Spleen (tissue), 11 donors: Measurements from ENCODE around the gene FAM209B. TPM values are rescaled to one million over a fixed set of nuclear protein-coding genes. Genes with fewer than 3 reads are reported as not detected.

Experiments
- DNase-seq: peaks from one replicate; pipeline ENCODE4 v3.0.0-alpha.2; 2020
- H3K27ac ChIP-seq, 8 donors: fragments of 200-600 bp; sonication (generic) in 7 of 8; 1 replicate in 4 of 8; 2 replicates in 4 of 8; pipeline versions ENCODE4 v1.5.0 to v1.8.0; 2016 to 2021; ENCODE audit warnings: inconsistent platforms in 4 of 8, mild to moderate bottlenecking in 4 of 8, moderate library complexity in 1 of 8
- H3K27me3 ChIP-seq, 7 donors: fragments of 200-600 bp; sonication (generic) in 6 of 7; replicated peaks in 1 of 7; 1 replicate in 4 of 7; 2 replicates in 3 of 7; pipeline versions ENCODE4 v1.5.0 to v1.8.0; 2016 to 2021; ENCODE audit warnings: inconsistent platforms in 3 of 7, mild to moderate bottlenecking in 1 of 7
- H3K36me3 ChIP-seq, 6 donors: fragments of 200-600 bp; sonication (generic) in 5 of 6; 1 replicate in 4 of 6; 2 replicates in 2 of 6; pipeline versions ENCODE4 v1.5.0 to v1.8.0; 2016 to 2021; ENCODE audit warnings: inconsistent platforms in 2 of 6
- H3K4me1 ChIP-seq, 6 donors: fragments of 200-600 bp; sonication (generic) in 5 of 6; 1 replicate in 3 of 6; 2 replicates in 3 of 6; pipeline versions ENCODE4 v1.5.0 to v1.8.0; 2016 to 2021; ENCODE audit warnings: inconsistent platforms in 3 of 6
- H3K4me3 ChIP-seq, 8 donors: fragments of 200-600 bp; sonication (generic) in 7 of 8; 1 replicate in 4 of 8; 2 replicates in 4 of 8; pipeline versions ENCODE4 v1.5.0 to v1.8.0; 2016 to 2021; ENCODE audit warnings: inconsistent platforms in 4 of 8, mild to moderate bottlenecking in 4 of 8, moderate library complexity in 2 of 8
- H3K9me3 ChIP-seq, 8 donors: fragments of 200-600 bp; sonication (generic) in 7 of 8; 1 replicate in 4 of 8; 2 replicates in 4 of 8; pipeline versions ENCODE4 v1.5.0 to v1.8.0; 2016 to 2021; ENCODE audit warnings: inconsistent platforms in 4 of 8
- POLR2A ChIP-seq, 3 donors: fragments of 450-650 bp; IDR thresholded peaks; one replicate each; pipeline ENCODE4 v1.5.1; 2017; ENCODE audit warnings: antibody characterized with exemption in 3 of 3, mild to moderate bottlenecking in 1 of 3
- POLR2AphosphoS5 ChIP-seq, 3 donors: sonication (generic); formaldehyde crosslinking; IDR thresholded peaks; one replicate each; pipeline ENCODE4 v1.5.1; 2017; ENCODE audit warnings: antibody characterized with exemption in 3 of 3
- WGBS, 5 donors: extraction: QIAGEN DNeasy Blood & Tissue Kit in 3 of 5; methylation state at CpG; one replicate each; pipeline versions ENCODE4 v1.1.5 to v1.1.7; 2013 to 2018; 5-methylcytosine and 5-hydroxymethylcytosine counted together
- intact Hi-C: fragments of 100-400 bp; cut with DNase I; formaldehyde crosslinking; loops from one replicate; pipeline ENCODE4 v1.15.0; 2023; ENCODE audit warnings: low total_unique reads
- polyA plus RNA-seq, 3 donors: library from polyadenylated mRNA; stranded (reverse); fragments of 200-250 nt; gene quantifications; one replicate each; pipeline ENCODE4 v1.2.1, GENCODE V29; 2013
- total RNA-seq, 7 donors: library from RNA; depleted of rRNA in 3 of 7; stranded (reverse); fragments of >200 nt in 3 of 7; fragmentation: NEBNext Ultra II Directional in 4 of 7; extraction: Animal tissue kit (Norgen Biotek cat#: 25700) in 4 of 7; gene quantifications; one replicate each; pipeline versions ENCODE4 v1.1.0 to v1.2.1, GENCODE V29; 2016 to 2021
- TF ChIP-seq, protein P1 (sequence below), 11 experiments: fragments of 200-600 bp in 7 of 11; fragments of 450-650 bp in 4 of 11; sonication (generic) in 4 of 11; IDR thresholded peaks in 8 of 11; conservative IDR thresholded peaks in 3 of 11; 1 replicate in 7 of 11; 2 replicates in 4 of 11; pipeline versions ENCODE4 v1.4.0 to v1.8.0; 2016 to 2021; ENCODE audit warnings: antibody characterized with exemption in 11 of 11, inconsistent platforms in 4 of 11, mild to moderate bottlenecking in 1 of 11
- donor health status: healthy with polysubstance abuse.
- donor health status: DM: no; HTN: no; CAD: no; lungs with moderate emphysema.
- donor health status: DM: no; HTN: no; CAD: no.
- donor health status: Bipolar disorder and iron deficiency.
- donor health status: healthy.
- donor health status: DM: no; HTN: no; CAD: no.
- donor health status: DM: yes; HTN: yes; CAD: no.

The FAM209B gene
- total and polyA plus RNA-seq, 10 donors: 0.97 to 5.8 (median 1.9) TPM; not detected in 3

DNA sequence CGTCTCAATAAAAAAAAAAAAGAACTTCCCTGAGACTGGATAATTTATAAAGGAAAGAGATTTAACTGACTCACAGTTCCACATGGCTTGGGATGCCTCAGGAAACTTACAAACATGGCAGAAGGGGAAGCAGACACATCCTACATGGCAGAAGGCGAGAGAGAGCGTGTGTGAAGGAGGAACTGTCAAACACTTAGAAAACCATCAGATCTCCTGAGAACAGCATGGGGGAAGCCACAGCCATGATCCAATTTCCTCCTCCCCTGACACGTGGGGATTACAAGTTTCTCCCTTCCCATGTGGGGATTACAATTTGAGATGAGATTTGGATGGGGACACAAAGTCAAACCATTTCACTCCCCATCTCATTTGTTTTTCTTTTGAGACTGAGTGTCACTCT, 49.5 kb downstream of the FAM209B start:
- DNase-seq: no peak
- 12 to 24% (median 23%) methylated on average over 4 of the region's 4 CpGs for WGBS, 5 donors
- Histone ChIP-seq H3K27me3 (peaks cover 0 to 13% (median 0%) of the 10 kb centered on the region in 7 donors), H3K36me3 (no peaks in the 10 kb centered on the region), H3K4me1 (no peaks in the 10 kb centered on the region), H3K9me3 (no peaks in the 10 kb centered on the region), H3K27ac (no peak overlapping the region), H3K4me3 (no peak overlapping the region)
- TF ChIP-seq POLR2A (IDR thresholded peaks at IDR 0.05) (no peak), POLR2AphosphoS5 (IDR thresholded peaks at IDR 0.05) (no peak)
- TF ChIP-seq, protein P1, sequence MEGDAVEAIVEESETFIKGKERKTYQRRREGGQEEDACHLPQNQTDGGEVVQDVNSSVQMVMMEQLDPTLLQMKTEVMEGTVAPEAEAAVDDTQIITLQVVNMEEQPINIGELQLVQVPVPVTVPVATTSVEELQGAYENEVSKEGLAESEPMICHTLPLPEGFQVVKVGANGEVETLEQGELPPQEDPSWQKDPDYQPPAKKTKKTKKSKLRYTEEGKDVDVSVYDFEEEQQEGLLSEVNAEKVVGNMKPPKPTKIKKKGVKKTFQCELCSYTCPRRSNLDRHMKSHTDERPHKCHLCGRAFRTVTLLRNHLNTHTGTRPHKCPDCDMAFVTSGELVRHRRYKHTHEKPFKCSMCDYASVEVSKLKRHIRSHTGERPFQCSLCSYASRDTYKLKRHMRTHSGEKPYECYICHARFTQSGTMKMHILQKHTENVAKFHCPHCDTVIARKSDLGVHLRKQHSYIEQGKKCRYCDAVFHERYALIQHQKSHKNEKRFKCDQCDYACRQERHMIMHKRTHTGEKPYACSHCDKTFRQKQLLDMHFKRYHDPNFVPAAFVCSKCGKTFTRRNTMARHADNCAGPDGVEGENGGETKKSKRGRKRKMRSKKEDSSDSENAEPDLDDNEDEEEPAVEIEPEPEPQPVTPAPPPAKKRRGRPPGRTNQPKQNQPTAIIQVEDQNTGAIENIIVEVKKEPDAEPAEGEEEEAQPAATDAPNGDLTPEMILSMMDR (IDR thresholded peaks at IDR 0.05 in 8 of 11, conservative IDR thresholded peaks at IDR 0.05 in 3 of 11): no peak
- intact Hi-C loops: no loop called here

DNA sequence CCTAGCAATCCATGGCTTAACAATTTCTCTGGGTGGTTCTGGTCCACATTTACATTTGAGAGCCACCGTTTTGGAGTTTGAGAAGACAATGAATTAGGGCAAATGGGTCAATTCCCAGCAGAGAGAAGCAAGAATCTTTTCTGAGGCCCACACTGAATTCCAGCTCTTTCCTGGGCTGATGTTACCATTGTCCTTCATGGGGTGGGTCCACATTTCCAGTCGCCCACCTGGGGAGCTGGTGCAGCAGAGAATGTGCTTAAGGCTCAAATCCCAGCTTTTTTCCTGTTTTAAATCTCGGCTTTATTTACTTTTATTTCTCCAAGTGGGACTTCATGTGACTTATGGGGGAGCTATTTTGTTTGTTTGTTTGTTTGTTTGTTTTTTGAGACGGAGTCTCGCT, 51.9 kb downstream of the FAM209B start:
- H3K9me3 ChIP-seq: no peaks in the 10 kb centered on the region
- DNase-seq: peak; percentile 12
- no peak overlapping the region for H3K4me3 ChIP-seq
- no peak overlapping the region for H3K27ac ChIP-seq
- H3K4me1 ChIP-seq: no peaks in the 10 kb centered on the region
- TF ChIP-seq POLR2A (IDR thresholded peaks at IDR 0.05) (no peak), POLR2AphosphoS5 (IDR thresholded peaks at IDR 0.05) (no peak)
- TF ChIP-seq, protein P1 (IDR thresholded peaks at IDR 0.05 in 8 of 11, conservative IDR thresholded peaks at IDR 0.05 in 3 of 11): no peak
- H3K27me3 ChIP-seq: peaks cover 0 to 13% (median 0%) of the 10 kb centered on the region in 7 donors
- H3K36me3 ChIP-seq: no peaks in the 10 kb centered on the region
- WGBS, 5 donors: 81 to 86% (median 83%) methylated on average over 5 of the region's 5 CpGs
- intact Hi-C loops: no loop called here

Other genes with a start within 250 kb of the FAM209B start
- gene FAM210B, start 174.3 kb upstream of the FAM209B start, total RNA-seq: 10 to 100 TPM; 18.0 to 48.4 (median 30.3) TPM
- gene FAM210B, start 174.3 kb upstream of the FAM209B start, polyA plus RNA-seq: 10 to 100 TPM in 2 of 3 donors, 1 to 10 TPM in 1; 9.4 to 16.3 (median 10.8) TPM
- gene AURKA, start 141.0 kb upstream of the FAM209B start, total RNA-seq: 10 to 100 TPM in 1 of 7 donors, 1 to 10 TPM in 6; 3.0 to 10.0 (median 7.5) TPM
- gene AURKA, start 141.0 kb upstream of the FAM209B start, polyA plus RNA-seq: 1 to 10 TPM; 1.6 to 7.2 (median 5.1) TPM
- gene CSTF1, start 140.6 kb upstream of the FAM209B start, total RNA-seq: 10 to 100 TPM; 24.4 to 45.0 (median 32.9) TPM
- gene CSTF1, start 140.6 kb upstream of the FAM209B start, polyA plus RNA-seq: 10 to 100 TPM in 2 of 3 donors, 1 to 10 TPM in 1; 9.8 to 13.8 (median 10.9) TPM
- 10 to 100 TPM; 10.3 to 15.5 (median 12.5) TPM for gene CASS4, start 121.0 kb upstream of the FAM209B start, total RNA-seq
- gene CASS4, start 121.0 kb upstream of the FAM209B start, polyA plus RNA-seq: 1 to 10 TPM; 1.2 to 1.9 (median 1.6) TPM
- 10 to 100 TPM; 50.3 to 89.3 (median 72.7) TPM for gene RTF2, start 64.6 kb upstream of the FAM209B start, total RNA-seq
- 10 to 100 TPM; 66.2 to 83.9 (median 83.8) TPM for gene RTF2, start 64.6 kb upstream of the FAM209B start, polyA plus RNA-seq
- 1 to 10 TPM in 6 of 7 donors, not detected in 1; 1.2 to 4.3 (median 2.1) TPM for gene FAM209A, start 8.5 kb upstream of the FAM209B start, total RNA-seq
- gene FAM209A, start 8.5 kb upstream of the FAM209B start, polyA plus RNA-seq: 1 to 10 TPM in 2 of 3 donors, under 1 TPM in 1; 0.59 to 2.0 (median 1.1) TPM
- gene TFAP2C, start 96.1 kb downstream of the FAM209B start, total RNA-seq: under 1 TPM in 1 of 7 donors, not detected in 6; 0.16 TPM
- gene TFAP2C, start 96.1 kb downstream of the FAM209B start, polyA plus RNA-seq: under 1 TPM in 2 of 3 donors, not detected in 1; 0.03 to 0.10 TPM